Non-pigmented ciliary epithelial cell (primary cell): ENCODE measurements around the gene RASSF7.

ENCODE experiments used
- DNase-seq: peaks from one replicate; pipeline ENCODE4 v3.0.0-alpha.2; 2010; ENCODE audit warnings: low read depth

The RASSF7 gene

DNA sequence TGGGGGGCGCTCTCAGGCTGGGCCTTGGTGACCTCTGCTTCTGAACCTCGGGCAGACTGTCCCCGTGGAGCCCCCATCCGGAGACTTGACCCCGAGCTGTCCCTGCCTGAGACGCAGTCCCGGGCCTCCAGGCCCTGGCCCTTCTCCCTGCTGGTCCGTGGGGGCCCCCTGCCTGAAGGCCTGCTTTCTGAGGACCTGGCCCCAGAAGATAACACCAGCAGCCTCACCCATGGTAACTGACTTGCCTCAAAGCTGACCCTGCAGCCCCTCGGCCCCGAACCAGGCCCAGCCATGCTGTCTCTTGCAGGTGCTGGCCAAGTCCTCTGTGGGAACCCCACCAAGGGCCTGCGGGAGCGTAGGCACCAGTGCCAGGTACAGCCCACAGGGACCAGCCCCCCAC, 9.2 kb upstream of the RASSF7 start:
- no peak for DNase-seq

DNA sequence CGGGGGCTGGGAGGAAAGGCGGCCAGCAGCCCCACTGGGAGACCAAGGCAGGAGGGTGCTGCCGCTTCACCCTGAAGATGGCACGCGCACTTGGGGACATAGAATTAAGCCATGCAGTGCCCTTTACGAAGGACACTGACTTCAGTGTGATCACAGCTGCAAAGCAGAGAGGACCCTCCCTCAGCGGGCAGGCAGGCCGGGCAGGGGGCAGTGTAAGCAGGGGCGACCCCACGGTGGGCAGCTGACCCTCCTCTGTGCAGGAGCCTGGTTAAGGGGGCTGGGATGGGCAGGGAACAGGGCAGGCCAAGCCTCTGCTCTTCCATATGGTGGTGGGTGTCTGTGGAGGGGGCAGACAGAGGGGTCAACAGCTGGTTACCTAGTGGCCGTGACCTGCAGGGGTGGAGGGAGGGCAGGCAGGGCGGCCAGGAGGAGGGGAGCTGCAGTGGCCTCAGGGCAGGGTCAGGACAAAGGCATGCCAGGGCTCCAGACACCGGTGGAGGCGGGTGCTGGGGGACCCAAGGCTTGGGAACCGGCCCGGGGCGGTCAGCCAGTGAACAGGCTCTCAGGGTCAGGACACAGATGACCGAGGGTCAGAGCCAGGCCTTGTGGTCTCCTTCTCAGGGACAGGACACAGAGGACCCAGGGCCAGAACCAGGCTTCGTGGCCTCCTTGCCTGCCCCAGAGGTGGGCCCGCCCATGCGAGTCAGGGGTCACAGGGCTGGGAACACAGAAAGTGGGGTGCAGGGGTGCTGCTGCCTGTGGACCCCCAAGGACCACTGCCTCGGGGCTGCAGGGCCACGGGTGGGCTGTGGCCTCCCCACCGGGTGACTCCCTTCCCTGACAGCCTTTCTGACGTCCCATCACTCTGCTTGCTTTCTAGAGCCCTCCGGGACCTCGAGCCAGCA, 7.4 kb upstream of the RASSF7 start:
- no peak for DNase-seq

DNA sequence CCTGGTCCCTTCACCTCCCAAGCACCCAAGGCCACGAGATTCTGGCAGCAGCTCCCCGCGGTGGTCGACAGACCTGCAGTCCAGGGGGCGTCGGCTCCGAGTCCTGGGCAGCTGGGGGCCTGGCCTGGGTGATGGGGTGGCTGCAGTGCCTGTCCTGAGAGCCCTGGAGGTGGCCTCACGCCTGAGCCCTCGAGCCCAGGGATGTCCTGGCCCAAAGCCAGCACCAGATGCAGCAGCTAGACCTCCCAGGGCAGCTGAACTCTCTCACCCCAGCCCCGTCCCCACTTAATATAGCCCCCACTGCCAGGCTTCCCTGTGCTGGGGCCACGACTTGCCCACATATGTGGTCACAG, 6.8 kb upstream of the RASSF7 start:
- DNase-seq = no peak

DNA sequence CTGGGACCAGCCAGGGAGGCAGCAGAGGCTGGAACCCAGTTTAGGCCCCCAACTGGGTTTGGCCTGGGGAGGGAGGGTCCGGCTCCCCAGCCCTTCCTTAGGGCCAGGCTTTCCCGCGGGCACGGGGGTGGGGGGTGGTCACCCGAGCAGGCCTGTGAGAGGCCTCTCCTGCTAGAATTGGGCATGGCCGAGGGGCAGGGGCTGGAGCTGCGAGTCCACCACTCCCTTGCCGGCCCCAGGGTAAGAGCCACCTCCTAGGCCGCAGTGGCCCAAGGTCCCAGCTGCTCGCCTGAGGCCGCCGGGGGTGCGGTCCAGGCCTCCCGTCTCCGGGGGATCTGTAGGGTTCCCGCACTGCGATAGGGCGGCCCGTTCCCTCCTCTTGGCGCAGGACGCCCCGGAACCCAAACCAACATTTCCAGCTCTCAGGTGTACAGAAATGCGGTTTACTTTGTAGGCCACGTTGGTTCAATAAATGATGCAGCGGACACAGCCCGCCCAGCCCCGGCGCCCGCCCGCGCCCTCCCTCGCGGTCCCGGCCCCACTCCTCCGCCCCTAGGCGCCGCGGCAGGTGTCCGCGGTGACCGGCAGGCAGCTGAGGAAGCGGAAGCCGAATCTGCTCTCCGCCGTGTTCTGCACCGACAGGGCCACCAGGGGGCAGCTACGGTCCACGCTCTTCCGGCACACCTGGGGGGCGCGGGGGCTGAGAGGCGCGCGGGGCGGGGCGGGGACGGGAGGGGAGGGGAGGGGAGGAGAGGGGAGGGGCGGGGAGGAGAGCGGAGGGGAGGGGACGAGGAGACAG, 6.1 kb upstream of the RASSF7 start:
- no peak for DNase-seq

DNA sequence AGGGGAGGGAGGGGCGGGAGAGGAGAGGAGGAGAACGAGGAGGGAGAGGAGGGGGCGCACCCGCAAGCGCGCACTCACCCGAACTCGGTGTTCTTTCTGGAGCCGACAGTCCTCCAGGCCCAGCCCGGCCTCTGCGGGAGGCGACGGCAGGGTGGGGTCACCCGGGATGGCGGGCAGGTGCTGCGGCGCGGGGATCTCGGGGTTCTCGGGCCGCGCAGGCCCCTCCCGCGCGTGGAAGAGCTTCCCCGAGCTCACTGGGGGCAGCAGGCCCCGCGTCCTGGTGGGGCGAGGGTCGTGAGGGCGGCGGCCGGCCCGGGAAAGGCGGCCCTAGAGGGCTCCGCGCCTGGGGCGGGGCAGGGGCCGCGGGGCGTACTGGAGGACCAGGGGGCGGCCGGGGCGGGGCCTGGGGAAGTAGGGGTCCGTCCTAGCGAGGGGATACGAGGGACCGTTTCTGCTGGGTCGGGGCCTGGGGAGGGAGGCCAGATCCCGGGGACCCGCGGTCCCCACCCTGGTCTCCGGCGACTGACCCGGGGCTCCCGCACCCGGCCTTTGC, 5.5 kb upstream of the RASSF7 start:
- no peak for DNase-seq

DNA sequence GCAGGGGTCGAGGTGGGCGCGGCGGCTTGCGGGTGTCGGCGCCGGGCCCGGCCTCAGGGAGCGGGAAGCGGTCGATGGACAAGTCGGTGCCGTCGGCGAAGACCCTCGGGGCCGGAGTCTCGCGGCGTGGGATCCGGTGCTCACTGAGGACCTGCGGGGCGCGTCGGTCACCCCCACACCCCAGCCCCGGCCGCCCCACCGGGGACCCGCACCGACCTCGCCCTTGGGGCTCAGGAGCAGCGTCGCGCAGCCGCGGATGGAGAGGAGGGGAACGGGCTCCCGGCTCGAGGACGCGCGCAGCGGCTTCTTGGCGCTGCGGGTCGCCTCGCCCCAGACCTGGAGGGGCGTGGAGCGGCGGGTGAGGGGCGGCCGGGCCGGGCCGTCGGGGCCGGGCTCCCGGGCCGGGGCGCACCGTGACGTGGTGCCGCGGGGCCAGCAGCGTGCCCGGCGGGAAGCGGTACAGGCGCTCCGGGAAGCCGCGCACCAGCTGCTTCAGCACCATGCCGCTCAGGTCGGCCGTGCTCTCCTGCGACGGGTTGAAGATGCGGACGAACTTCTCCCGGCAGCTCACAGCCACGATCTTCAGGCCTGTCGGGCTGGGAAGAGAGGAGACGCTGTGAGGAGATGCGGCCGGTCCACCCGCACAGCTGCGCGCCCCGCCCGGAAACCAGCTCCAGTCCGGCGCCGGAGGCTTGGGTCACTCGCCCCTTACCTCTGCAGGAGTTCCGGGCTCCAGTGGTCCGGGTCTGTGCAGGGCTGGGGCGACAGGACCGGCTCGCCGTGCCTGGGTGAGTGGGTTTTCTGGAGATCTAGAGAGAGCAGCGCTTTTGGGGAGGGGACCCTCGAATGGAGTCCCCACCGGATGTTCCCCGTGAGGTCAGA, 4.7 kb upstream of the RASSF7 start:
- no peak for DNase-seq

DNA sequence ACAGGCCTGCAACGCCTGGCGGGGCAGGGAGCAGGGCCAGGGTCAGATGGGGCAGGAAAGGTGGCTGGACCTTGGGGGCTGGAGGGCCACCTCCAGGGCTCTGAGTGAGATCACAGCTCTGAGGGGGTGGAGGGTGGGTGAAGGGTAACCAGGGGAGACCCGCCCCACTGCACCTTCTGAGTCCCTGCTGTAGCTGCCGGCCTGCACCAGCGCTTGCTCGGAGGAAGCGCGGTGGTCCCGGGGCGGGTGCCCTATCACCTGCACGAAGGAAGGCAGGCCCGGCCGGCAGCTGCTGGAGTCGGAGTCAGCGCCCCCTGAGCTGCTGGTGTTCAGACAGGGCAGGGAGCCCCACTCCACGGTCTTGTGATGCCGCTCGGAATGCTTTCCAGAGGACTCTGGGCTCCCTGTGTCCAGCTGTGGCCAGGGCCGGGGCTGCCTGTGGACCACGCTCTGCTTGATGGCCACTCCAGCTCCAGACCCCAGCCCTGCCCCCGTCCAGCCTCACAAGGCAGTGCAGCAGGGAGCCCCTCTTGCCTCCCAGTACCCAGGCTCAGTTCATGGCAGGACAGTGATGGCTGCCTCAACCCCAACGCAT, 4.0 kb upstream of the RASSF7 start:
- no peak for DNase-seq

DNA sequence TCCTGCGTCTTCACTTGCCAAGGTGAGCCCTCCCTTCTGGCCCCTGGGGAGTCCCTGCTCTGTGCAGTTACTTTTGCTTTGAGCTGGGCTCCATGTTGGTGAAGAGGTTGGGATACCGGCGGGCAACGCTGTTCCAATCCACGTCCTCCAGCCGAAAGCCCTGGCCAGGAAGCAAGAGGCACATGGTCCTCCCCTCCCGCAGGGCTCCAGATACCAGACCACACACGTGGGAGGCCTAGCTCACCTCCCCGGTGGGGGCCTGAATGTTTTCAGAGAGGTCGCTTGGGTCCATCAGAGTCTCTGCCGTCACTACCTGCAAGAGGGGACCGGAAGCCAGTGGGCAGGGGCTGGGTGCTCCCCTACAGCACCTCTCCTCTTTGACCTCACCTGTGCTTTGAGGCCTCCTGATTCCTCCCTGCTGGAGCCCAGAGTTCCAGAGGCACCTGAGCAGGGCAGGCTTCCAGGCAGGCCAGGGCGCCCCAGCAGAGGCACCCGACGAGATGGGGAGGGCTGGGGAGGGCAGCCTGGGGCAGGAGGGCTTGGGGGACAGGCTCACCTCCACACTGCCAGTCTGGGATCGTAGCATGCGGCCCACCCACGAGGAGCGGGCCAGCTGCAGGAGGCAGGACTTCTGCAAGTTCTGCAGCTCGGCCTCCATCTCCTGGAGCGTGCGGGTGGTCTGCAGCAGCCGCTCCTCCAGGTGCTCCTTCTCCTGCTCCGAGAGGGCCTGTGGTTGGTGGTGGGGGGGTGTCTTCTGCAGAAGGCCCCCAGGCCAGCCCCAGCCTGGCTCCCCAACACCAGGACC, 3.2 kb upstream of the RASSF7 start:
- no peak for DNase-seq

DNA sequence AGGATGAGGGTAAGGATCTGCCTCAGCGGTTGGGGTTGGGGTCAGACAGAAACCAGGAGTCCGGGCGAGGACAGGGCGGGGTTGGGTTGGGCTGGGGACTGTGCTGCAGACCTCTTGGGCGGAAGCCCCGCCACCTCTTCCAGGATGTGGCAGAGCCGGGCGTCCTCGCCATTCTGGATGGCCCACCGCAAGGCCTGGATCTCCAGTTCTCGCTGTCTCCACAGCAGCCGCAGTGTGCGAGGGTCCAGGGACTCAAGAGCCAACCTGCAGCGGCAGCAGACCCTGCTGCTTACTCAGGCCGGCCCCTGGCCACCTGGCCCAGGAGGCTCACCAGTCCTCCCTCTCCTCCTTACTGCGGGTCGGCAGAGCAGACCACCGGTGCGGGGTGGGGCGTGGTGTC, 2.3 kb upstream of the RASSF7 start:
- DNase-seq = no peak

DNA sequence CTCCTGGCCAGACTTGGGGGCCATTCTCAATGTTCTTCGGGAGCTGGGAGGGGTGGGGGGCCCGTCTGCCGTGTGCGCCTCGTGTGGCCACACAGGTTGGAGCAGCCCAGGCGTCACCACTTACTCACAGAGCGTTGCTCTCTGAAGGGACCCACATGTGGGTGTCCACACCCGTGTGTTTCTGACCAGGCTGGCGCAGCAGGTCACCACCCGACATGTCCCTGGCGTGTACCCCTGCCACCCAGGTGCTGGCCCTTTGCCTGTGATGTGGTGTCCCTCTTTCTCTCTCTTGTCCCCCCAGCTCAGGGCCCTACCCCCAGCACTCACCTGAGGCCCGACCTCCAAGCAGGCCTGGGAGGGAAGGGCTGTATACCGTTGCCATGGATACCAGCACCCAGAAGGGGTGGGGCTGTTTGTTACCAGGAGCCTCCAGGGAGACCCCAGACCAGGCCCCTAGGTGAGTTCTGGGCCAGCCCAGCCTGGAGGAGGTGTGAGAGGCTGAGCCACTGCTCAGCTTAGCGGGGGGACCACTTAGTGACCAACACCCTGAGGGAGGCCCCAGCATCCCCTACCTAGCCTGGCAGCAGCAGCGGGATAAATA, 1.6 kb upstream of the RASSF7 start:
- no peak for DNase-seq

DNA sequence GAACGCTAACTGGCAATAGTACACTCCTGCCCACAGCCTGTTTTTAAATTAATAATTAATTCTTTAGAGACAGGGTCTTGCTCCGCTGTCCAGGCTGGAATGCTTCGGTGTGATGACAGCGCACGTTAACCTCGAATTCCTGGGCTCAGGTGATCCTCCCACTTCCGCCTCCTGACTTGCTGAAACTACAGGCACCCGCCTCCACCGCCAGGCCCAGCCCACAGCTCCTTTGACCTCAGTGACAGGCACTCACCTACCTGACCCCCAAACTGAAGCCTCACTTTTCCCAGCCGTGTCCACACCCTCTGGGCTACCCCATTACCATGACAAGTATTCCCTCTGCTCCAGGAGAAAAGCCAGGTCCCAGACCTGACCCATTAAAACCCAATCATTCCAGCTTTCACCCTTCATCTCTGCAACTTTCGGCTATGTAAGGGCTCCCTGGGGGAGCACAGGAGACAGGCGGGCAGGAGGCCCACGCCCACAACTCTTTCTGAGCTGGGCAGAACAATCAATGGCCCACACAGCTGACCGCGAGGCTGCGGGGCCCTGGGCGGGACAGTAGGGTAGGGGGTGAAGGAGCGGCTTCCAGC, 962 bp upstream of the RASSF7 start:
- no peak for DNase-seq

DNA sequence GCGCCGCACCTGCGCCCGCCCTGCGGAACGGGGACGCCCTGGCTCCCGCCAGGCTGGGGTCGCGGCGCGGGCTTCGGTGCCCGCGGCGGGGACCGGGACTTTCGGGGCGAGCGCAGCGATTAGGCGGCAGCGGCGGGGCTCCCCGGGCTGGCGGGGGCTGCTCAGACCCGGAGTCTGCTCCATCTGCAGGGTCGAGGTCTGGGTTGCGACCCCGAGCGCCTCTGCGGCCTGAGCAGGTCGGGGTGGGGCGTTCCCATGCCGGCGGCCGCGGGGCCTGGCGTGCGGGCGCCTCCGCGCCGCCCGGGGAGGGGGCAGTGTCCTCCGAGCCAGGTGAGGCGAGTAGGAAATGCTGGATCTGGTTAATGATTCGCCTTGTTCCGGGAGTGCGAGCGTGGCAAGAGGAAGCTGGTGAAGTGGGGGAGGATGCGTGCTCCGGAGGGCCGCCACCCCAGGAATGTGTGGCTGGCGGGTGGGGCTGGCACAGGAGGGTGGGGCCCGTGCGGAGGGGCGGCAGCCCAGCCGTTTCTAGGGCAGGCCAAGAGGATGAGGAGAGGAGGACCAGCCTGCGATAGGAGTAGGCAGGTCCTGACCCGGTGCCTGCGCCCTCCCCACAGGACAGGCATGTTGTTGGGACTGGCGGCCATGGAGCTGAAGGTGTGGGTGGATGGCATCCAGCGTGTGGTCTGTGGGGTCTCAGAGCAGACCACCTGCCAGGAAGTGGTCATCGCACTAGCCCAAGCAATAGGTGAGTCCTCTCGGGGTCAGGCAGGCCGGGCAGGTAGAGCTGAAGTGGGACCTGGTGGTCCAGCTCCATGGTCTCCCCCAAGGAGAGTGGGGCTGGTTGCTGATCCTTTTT, 606 bp downstream of the RASSF7 start:
- DNase-seq = no peak

DNA sequence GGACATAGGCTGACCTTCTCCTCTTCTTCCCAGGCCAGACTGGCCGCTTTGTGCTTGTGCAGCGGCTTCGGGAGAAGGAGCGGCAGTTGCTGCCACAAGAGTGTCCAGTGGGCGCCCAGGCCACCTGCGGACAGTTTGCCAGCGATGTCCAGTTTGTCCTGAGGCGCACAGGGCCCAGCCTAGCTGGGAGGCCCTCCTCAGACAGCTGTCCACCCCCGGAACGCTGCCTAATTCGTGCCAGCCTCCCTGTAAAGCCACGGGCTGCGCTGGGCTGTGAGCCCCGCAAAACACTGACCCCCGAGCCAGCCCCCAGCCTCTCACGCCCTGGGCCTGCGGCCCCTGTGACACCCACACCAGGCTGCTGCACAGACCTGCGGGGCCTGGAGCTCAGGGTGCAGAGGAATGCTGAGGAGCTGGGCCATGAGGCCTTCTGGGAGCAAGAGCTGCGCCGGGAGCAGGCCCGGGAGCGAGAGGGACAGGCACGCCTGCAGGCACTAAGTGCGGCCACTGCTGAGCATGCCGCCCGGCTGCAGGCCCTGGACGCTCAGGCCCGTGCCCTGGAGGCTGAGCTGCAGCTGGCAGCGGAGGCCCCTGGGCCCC, 1.4 kb downstream of the RASSF7 start:
- no peak for DNase-seq

DNA sequence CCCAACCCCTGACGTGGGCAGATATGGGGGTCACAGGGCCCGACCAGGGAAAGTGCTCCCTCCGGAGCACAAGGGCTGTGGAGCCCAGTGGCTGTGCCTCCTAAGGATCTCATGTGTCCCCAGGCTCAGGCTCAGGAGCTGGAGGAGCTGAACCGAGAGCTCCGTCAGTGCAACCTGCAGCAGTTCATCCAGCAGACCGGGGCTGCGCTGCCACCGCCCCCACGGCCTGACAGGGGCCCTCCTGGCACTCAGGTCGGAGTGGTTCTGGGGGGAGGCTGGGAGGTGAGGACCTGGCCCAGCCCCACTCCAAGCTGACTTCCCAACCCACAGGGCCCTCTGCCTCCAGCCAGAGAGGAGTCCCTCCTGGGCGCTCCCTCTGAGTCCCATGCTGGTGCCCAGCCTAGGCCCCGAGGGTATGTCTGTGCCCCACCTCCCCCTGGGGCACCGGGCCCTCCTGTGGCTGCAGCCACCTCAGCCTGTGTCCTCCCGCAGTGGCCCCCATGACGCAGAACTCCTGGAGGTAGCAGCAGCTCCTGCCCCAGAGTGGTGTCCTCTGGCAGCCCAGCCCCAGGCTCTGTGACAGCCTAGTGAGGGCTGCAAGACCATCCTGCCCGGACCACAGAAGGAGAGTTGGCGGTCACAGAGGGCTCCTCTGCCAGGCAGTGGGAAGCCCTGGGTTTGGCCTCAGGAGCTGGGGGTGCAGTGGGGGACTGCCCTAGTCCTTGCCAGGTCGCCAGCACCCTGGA, 2.5 kb downstream of the RASSF7 start:
- DNase-seq = no peak

DNA sequence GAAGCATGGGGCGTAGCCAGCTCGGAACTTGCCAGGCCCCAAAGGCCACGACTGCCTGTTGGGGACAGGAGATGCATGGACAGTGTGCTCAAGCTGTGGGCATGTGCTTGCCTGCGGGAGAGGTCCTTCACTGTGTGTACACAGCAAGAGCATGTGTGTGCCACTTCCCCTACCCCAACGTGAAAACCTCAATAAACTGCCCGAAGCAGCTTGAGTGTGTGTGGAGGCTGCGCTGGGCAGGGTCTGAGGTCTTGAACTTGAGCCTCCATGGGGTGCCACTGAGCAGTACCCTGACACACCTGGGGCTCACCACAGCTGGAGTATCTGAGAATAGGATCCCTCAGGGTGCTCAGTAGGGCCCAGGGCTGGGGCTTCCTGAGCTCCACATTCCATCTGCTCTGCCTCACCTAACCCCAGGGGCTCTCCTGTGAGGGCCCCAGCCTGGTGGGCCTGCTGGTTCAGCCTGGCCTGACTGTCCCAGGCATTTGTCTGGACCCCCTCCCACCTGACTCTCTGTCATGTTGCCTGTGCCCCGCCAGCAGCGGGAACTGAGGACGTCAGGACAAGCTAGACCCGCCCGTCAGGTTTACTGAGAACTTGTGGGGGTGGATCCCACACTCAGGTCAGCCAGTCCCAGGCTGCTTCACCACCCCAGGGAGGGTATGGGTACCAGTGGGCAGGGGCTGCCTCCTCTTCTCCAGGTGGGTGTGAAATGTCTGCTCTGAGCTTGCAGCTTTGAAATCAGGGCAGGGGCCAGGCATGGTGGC, 3.2 kb downstream of the RASSF7 start:
- no peak for DNase-seq

DNA sequence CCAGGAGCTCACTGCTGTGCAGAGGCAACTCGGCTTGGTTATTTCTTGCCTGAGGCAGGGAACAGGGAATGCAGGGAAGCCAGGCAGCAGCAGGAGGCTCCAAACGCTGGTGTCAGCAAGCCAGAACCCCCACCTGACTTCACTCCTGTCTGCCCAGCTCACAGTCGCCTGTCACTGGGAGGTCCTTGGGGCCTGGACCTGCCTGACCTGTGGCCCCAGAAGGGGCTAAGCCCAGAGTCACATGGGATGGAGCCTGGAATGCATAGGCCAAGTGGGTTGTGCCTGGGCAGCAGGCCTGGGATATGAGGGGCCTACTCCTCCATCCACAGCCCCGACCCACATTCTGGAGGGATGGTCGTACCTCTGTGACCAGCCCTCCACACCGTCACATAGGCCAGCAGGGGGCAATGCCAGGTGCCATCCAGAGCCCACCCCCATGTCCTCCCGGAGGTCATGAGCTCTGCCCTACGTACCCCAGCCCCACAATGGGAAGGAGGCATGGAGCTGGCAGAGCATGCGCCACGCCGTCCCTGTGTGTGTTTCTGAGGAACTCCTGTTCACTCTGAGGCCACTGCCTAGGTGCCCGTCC, 5.2 kb downstream of the RASSF7 start:
- DNase-seq = no peak
